Inferior parietal cortex (tissue), 1 donor: Measurements from ENCODE around the gene FCF1.

Source experiments
- DNase-seq: peaks from one replicate; pipeline ENCODE4 v3.0.0-alpha.2; 2016; ENCODE audit errors: extremely low spot score

The FCF1 gene

DNA sequence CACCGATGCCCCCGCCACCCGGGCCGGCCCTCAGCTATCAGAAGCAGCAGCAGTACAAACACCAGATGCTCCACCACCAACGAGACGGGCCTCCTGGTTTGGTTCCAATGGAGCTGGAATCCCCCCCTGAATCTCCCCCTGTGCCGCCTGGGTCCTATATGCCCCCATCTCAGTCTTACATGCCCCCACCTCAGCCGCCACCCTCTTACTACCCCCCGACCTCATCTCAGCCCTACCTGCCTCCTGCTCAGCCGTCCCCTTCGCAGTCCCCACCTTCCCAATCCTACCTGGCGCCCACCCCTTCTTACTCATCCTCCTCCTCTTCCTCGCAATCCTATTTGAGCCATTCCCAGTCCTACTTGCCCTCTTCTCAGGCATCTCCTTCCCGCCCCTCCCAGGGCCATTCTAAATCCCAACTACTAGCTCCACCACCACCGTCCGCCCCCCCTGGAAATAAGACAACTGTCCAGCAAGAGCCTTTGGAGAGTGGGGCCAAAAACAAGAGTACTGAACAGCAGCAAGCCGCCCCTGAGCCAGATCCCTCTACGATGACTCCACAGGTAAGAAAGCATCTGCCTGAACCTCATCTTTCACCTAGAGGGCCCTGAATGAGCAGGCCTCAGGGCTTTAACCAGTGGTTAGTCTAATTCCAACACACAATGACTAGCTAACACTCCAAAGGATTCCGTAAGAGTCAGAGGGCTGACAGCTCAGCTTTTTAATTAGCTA is 51.0 kb downstream of the FCF1 start:
- no peak for DNase-seq

DNA sequence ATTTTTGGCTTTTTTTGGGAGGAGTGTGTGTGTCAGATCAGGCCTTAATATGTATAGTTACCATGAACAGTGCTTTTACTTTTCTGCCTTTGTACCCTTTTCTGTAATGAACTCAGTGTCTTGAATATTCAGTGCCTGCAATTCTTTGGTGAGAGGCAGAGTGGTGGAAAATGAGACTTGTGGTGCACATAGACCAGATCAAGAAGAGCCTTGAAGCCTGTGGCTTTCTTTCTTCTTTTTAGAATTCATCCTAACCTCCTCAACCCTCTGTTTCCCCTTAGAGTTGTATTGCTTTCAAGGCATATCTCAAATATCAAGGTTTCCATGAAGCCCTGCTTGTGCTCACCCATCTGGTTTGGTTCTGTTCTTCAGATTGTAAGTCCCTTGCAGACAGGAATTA is 52.8 kb downstream of the FCF1 start:
- no peak for DNase-seq

- DNase-seq = no peak
Measured at GRCh38 chr14:74771399-74771798, 58.5 kb downstream of the FCF1 start.

DNA sequence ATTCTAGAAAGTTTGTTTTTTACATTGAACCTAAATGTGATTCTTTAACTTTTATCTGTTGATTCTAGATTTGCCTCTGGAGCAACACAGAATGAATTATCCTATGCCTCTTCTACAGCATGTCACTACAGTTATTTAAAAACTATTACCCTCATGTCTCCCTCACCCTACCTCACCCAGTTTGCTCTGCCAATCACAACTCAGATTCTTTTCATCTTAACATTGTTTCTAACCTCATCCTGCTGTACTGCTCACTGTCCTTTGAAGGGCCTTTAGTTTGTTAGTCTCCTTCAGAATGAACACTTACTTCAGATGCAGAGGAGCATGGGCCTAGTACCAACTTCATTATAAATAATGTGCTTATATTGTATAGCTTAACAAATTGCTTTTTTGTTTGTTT is 71.7 kb downstream of the FCF1 start:
- no peak for DNase-seq

- no peak for DNase-seq
Measured at GRCh38 chr14:74785056-74785613, 72.2 kb downstream of the FCF1 start.

GRCh38 chr14:74786796-74787315 is 73.9 kb downstream of the FCF1 start:
- DNase-seq = no peak
